ENCODE measurements around the gene APOF. TPM values are rescaled to one million over a fixed set of nuclear protein-coding genes. Genes with fewer than 3 reads are reported as not detected.
"Not testable (repeated sequence)": the region's sequence is repeated elsewhere in the genome, so short reads cannot be mapped to it uniquely, and the experiment has no call there.

Gene APOF
- polyA plus RNA-seq, 3 donors: 0.11 TPM; not detected in 2

GRCh38 chr12:56374726-56375597, 12.3 kb upstream of the APOF start:
- no peak for DNase-seq (ENCODE audit: low read depth in 3 of 3, low spot score in 2 of 3)

- no peak for DNase-seq (ENCODE audit: low read depth in 3 of 3, low spot score in 2 of 3)
Observed at GRCh38 chr12:56373515-56373914, 10.9 kb upstream of the APOF start.

- no peak for DNase-seq (ENCODE audit: low read depth in 3 of 3, low spot score in 2 of 3)
Observed at GRCh38 chr12:56366948-56367347, 4.3 kb upstream of the APOF start.

GRCh38 chr12:56361487-56362129, 1.0 kb downstream of the APOF start:
- DNase-seq (ENCODE audit: low read depth in 3 of 3, low spot score in 2 of 3): no peak

GRCh38 chr12:56359851-56360767, 2.5 kb downstream of the APOF start, which contains the start of gene STAT2:
Gene STAT2 (minus strand): TSS chr12:56360107. CDS start chr12:56356571, 3,536 bp downstream.
- peak; percentile 98 to 100 (median 99) for DNase-seq (ENCODE audit: low read depth in 3 of 3, low spot score in 2 of 3)

GRCh38 chr12:56358836-56359532, 3.7 kb downstream of the APOF start:
- no peak for DNase-seq (ENCODE audit: low read depth in 3 of 3, low spot score in 2 of 3)

GRCh38 chr12:56351325-56351724, 11.3 kb downstream of the APOF start:
- no peak for DNase-seq (ENCODE audit: low read depth in 3 of 3, low spot score in 2 of 3)

GRCh38 chr12:56350662-56351061, 12.0 kb downstream of the APOF start:
- no peak for DNase-seq (ENCODE audit: low read depth in 3 of 3, low spot score in 2 of 3)

GRCh38 chr12:56348776-56349175, 13.9 kb downstream of the APOF start:
- DNase-seq (ENCODE audit: low read depth in 3 of 3, low spot score in 2 of 3): no peak

GRCh38 chr12:56347255-56347654, 15.4 kb downstream of the APOF start:
- not testable (repeated sequence) for DNase-seq (ENCODE audit: low read depth in 3 of 3, low spot score in 2 of 3)

- DNase-seq (ENCODE audit: low read depth in 3 of 3, low spot score in 2 of 3): no peak
Observed at GRCh38 chr12:56346675-56347074, 16.0 kb downstream of the APOF start.

- DNase-seq (ENCODE audit: low read depth in 3 of 3, low spot score in 2 of 3): not testable (repeated sequence)
Observed at GRCh38 chr12:56342290-56342689, 20.4 kb downstream of the APOF start.

- DNase-seq (ENCODE audit: low read depth in 3 of 3, low spot score in 2 of 3): no peak
Observed at GRCh38 chr12:56341616-56342015, 21.0 kb downstream of the APOF start.

GRCh38 chr12:56339158-56339422, 23.6 kb downstream of the APOF start:
- DNase-seq (ENCODE audit: low read depth in 3 of 3, low spot score in 2 of 3): no peak

- DNase-seq (ENCODE audit: low read depth in 3 of 3, low spot score in 2 of 3): no peak
Observed at GRCh38 chr12:56338308-56339157, 24.1 kb downstream of the APOF start, which contains the start of gene IL23A. Gene IL23A (plus strand): TSS chr12:56338884. CDS start chr12:56339045, 161 bp downstream.

GRCh38 chr12:56337753-56338251, 24.9 kb downstream of the APOF start:
- DNase-seq (ENCODE audit: low read depth in 3 of 3, low spot score in 2 of 3): no peak

GRCh38 chr12:56336361-56337167, 26.1 kb downstream of the APOF start:
- no peak for DNase-seq (ENCODE audit: low read depth in 3 of 3, low spot score in 2 of 3)

GRCh38 chr12:56335527-56335926, 27.1 kb downstream of the APOF start:
- not testable (repeated sequence) for DNase-seq (ENCODE audit: low read depth in 3 of 3, low spot score in 2 of 3)

GRCh38 chr12:56334490-56334793, 28.2 kb downstream of the APOF start:
- no peak for DNase-seq (ENCODE audit: low read depth in 3 of 3, low spot score in 2 of 3)

Measured in right renal cortex interstitium (tissue), 3 donors.